ENCODE data around the gene PRIM2.
"Not testable (repeated sequence)": the region's sequence is repeated elsewhere in the genome, so short reads cannot be mapped to it uniquely, and the experiment has no call there.

Gene PRIM2

GRCh38 chr6:57329933-57330332, 12.5 kb downstream of the PRIM2 start:
- Histone ChIP-seq H3K9me3 (replicated peaks; ENCODE audit: insufficient read depth, low read length) (no peaks in the 10 kb centered on the region), H3F3A (ENCODE audit: insufficient read depth, low read length) (no peaks in the 10 kb centered on the region), H4K20me1 (ENCODE audit: insufficient read depth, low read length) (no peaks in the 10 kb centered on the region), H3K27me3 (replicated peaks; ENCODE audit: insufficient read depth, low read length) (no peaks in the 10 kb centered on the region), H3K4me1 (ENCODE audit: low read length) (no peaks in the 10 kb centered on the region), H3K79me2 (ENCODE audit: low read length) (peaks cover 47% of the 10 kb centered on the region), H3K9ac (ENCODE audit: low read length) (no peak overlapping the region), H3K9me2 (replicated peaks; ENCODE audit: insufficient read depth, low read length) (no peaks in the 10 kb centered on the region), H3K36me3 (replicated peaks; ENCODE audit: insufficient read depth, low read length) (peaks cover 47% of the 10 kb centered on the region), H2AFZ (ENCODE audit: low read length) (no peak overlapping the region), H3K27ac (ENCODE audit: low read length) (no peak overlapping the region), H3K4me3 (ENCODE audit: low read length) (no peak overlapping the region), H3K4me2 (ENCODE audit: low read depth, low read length) (no peak overlapping the region)
- TF ChIP-seq EZH2phosphoT487 (IDR thresholded peaks at IDR 0.05; ENCODE audit: low read length) (no peak), CTCF (IDR thresholded peaks at IDR 0.05; ENCODE audit: low read length) (no peak), EZH2 (optimal IDR thresholded peaks at IDR 0.05; ENCODE audit: low read depth, low read length) (no peak)
- DNase-seq, result no peak

GRCh38 chr6:57342148-57342669, 24.8 kb downstream of the PRIM2 start:
- Histone ChIP-seq H3F3A (ENCODE audit: insufficient read depth, low read length) (no peaks in the 10 kb centered on the region), H3K9me2 (replicated peaks; ENCODE audit: insufficient read depth, low read length) (no peaks in the 10 kb centered on the region), H3K4me3 (ENCODE audit: low read length) (no peak overlapping the region), H3K27ac (ENCODE audit: low read length) (no peak overlapping the region), H2AFZ (ENCODE audit: low read length) (no peak overlapping the region), H3K4me2 (ENCODE audit: low read depth, low read length) (no peak overlapping the region), H3K4me1 (ENCODE audit: low read length) (peaks cover 5% of the 10 kb centered on the region; the same call in 1 of the 2 replicates), H3K9ac (ENCODE audit: low read length) (no peak overlapping the region), H3K79me2 (ENCODE audit: low read length) (0 out of 2 replicates have a peak, but pooled peaks cover 3% of the 10 kb centered on the region), H3K36me3 (replicated peaks; ENCODE audit: insufficient read depth, low read length) (no peaks in the 10 kb centered on the region), H3K9me3 (replicated peaks; ENCODE audit: insufficient read depth, low read length) (no peaks in the 10 kb centered on the region), H3K27me3 (replicated peaks; ENCODE audit: insufficient read depth, low read length) (no peaks in the 10 kb centered on the region), H4K20me1 (ENCODE audit: insufficient read depth, low read length) (no peaks in the 10 kb centered on the region)
- DNase-seq, result no peak
- TF ChIP-seq EZH2 (optimal IDR thresholded peaks at IDR 0.05; ENCODE audit: low read depth, low read length), result no peak
- TF ChIP-seq CTCF (IDR thresholded peaks at IDR 0.05; ENCODE audit: low read length), result no peak
- TF ChIP-seq EZH2phosphoT487 (IDR thresholded peaks at IDR 0.05; ENCODE audit: low read length), result no peak

GRCh38 chr6:57343342-57343741, 25.9 kb downstream of the PRIM2 start:
- not testable (repeated sequence) for H3K79me2 ChIP-seq (ENCODE audit: low read length); H3F3A ChIP-seq (ENCODE audit: insufficient read depth, low read length); H3K4me3 ChIP-seq (ENCODE audit: low read length); DNase-seq; H3K27ac ChIP-seq (ENCODE audit: low read length); H3K9me2 ChIP-seq (replicated peaks; ENCODE audit: insufficient read depth, low read length); H3K9ac ChIP-seq (ENCODE audit: low read length); H2AFZ ChIP-seq (ENCODE audit: low read length); H3K27me3 ChIP-seq (replicated peaks; ENCODE audit: insufficient read depth, low read length); H4K20me1 ChIP-seq (ENCODE audit: insufficient read depth, low read length); H3K36me3 ChIP-seq (replicated peaks; ENCODE audit: insufficient read depth, low read length); H3K9me3 ChIP-seq (replicated peaks; ENCODE audit: insufficient read depth, low read length); H3K4me1 ChIP-seq (ENCODE audit: low read length); H3K4me2 ChIP-seq (ENCODE audit: low read depth, low read length)

GRCh38 chr6:57346715-57347114, 29.3 kb downstream of the PRIM2 start:
- not testable (repeated sequence) for H3K79me2 ChIP-seq (ENCODE audit: low read length); H2AFZ ChIP-seq (ENCODE audit: low read length); DNase-seq; H3K9me2 ChIP-seq (replicated peaks; ENCODE audit: insufficient read depth, low read length); H3K4me1 ChIP-seq (ENCODE audit: low read length); H3F3A ChIP-seq (ENCODE audit: insufficient read depth, low read length); H3K9ac ChIP-seq (ENCODE audit: low read length); H3K27me3 ChIP-seq (replicated peaks; ENCODE audit: insufficient read depth, low read length); H3K4me3 ChIP-seq (ENCODE audit: low read length); H3K27ac ChIP-seq (ENCODE audit: low read length); H3K4me2 ChIP-seq (ENCODE audit: low read depth, low read length); H3K36me3 ChIP-seq (replicated peaks; ENCODE audit: insufficient read depth, low read length); H3K9me3 ChIP-seq (replicated peaks; ENCODE audit: insufficient read depth, low read length); H4K20me1 ChIP-seq (ENCODE audit: insufficient read depth, low read length)

- H4K20me1 ChIP-seq (ENCODE audit: insufficient read depth, low read length); H3K27me3 ChIP-seq (replicated peaks; ENCODE audit: insufficient read depth, low read length); H3F3A ChIP-seq (ENCODE audit: insufficient read depth, low read length); H3K4me1 ChIP-seq (ENCODE audit: low read length); H3K9ac ChIP-seq (ENCODE audit: low read length); H3K4me3 ChIP-seq (ENCODE audit: low read length); H3K4me2 ChIP-seq (ENCODE audit: low read depth, low read length); H3K9me2 ChIP-seq (replicated peaks; ENCODE audit: insufficient read depth, low read length); DNase-seq; H3K36me3 ChIP-seq (replicated peaks; ENCODE audit: insufficient read depth, low read length); H3K9me3 ChIP-seq (replicated peaks; ENCODE audit: insufficient read depth, low read length); H3K79me2 ChIP-seq (ENCODE audit: low read length); H2AFZ ChIP-seq (ENCODE audit: low read length): not testable (repeated sequence)
- peak overlapping the region; percentile 23; the same call in 1 of the 2 replicates for H3K27ac ChIP-seq (ENCODE audit: low read length)
Measured at GRCh38 chr6:57347597-57347996, 30.2 kb downstream of the PRIM2 start.

GRCh38 chr6:57350443-57350842, 33.0 kb downstream of the PRIM2 start:
- not testable (repeated sequence) for H3K4me3 ChIP-seq (ENCODE audit: low read length); H3K27me3 ChIP-seq (replicated peaks; ENCODE audit: insufficient read depth, low read length); H3K4me2 ChIP-seq (ENCODE audit: low read depth, low read length); H3K9me2 ChIP-seq (replicated peaks; ENCODE audit: insufficient read depth, low read length); H3F3A ChIP-seq (ENCODE audit: insufficient read depth, low read length); H3K9me3 ChIP-seq (replicated peaks; ENCODE audit: insufficient read depth, low read length); H3K4me1 ChIP-seq (ENCODE audit: low read length); DNase-seq; H3K36me3 ChIP-seq (replicated peaks; ENCODE audit: insufficient read depth, low read length); H3K9ac ChIP-seq (ENCODE audit: low read length); H2AFZ ChIP-seq (ENCODE audit: low read length); H3K79me2 ChIP-seq (ENCODE audit: low read length); H4K20me1 ChIP-seq (ENCODE audit: insufficient read depth, low read length); H3K27ac ChIP-seq (ENCODE audit: low read length)
